Fibroblast of lung (primary cell): ENCODE data around the gene GLB1L.

Experiments used
- EZH2 ChIP-seq: IDR thresholded peaks from 2 replicates; pipeline ENCODE4 v1.5.1; 2012; ENCODE audit warnings: low read length, control low read depth, mild to moderate bottlenecking; ENCODE audit errors: missing control alignments
- TF ChIP-seq, protein P1 (sequence below), 2 donors: IDR thresholded peaks in 1 of 2; conservative IDR thresholded peaks in 1 of 2; 1 replicate in 1 of 2; 2 replicates in 1 of 2; pipeline ENCODE4 v1.5.1; 2011 to 2012; ENCODE audit warnings: low read length in 2 of 2, control low read depth in 1 of 2, inconsistent platforms in 1 of 2, low read depth in 1 of 2, mild to moderate bottlenecking in 1 of 2

DNA sequence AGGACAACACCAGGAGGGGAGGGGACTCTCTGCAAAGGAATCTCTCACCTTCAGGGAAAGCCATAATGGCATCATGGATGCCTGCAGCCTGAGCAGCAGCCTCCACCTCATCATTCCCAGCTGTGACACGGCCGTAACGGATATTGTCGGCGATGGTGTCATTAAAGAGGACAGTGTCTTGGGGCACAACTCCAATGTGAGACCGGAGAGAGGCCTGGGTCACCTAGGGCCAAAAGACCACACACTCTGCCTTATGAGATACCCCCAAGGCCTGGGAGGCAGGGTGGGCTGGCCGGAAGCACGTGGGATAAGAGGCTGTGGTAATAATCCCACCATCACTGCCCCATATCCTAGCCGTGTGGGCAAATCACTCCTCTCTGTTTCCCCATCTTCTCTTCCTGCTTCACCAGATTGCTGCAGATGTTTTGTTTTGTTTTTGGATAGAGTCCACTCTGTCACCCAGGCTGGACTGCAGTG, 34.3 kb downstream of the GLB1L start:
- TF ChIP-seq, protein P1, sequence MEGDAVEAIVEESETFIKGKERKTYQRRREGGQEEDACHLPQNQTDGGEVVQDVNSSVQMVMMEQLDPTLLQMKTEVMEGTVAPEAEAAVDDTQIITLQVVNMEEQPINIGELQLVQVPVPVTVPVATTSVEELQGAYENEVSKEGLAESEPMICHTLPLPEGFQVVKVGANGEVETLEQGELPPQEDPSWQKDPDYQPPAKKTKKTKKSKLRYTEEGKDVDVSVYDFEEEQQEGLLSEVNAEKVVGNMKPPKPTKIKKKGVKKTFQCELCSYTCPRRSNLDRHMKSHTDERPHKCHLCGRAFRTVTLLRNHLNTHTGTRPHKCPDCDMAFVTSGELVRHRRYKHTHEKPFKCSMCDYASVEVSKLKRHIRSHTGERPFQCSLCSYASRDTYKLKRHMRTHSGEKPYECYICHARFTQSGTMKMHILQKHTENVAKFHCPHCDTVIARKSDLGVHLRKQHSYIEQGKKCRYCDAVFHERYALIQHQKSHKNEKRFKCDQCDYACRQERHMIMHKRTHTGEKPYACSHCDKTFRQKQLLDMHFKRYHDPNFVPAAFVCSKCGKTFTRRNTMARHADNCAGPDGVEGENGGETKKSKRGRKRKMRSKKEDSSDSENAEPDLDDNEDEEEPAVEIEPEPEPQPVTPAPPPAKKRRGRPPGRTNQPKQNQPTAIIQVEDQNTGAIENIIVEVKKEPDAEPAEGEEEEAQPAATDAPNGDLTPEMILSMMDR (conservative IDR thresholded peaks at IDR 0.05 in 1 of 2, IDR thresholded peaks at IDR 0.05 in 1 of 2; ENCODE audit: low read depth in 1 of 2, low read length in 2 of 2): no peak
- TF ChIP-seq EZH2: no peak
